DND-41 (cell line): ENCODE measurements around the gene BMPER.

ENCODE experiments used
- ATAC-seq: fragments of 200-7000 bp; cut with Tn5 transposase; 3 replicates; pipeline ENCODE4 v1.9.1; 2021; ENCODE audit warnings: low read depth; ENCODE audit not compliant: insufficient read depth
- DNase-seq: peaks from one replicate; pipeline ENCODE4 v3.0.0-alpha.2; 2020
- H2AFZ ChIP-seq: 2 replicates; pipeline ENCODE4 v1.6.0; 2012; ENCODE audit warnings: low read depth, low read length
- H3K27ac ChIP-seq: 2 replicates; pipeline ENCODE4 v1.5.1; 2012; ENCODE audit warnings: low read length, inconsistent platforms
- H3K27me3 ChIP-seq: fragments of 200-600 bp; sonication (generic); 2 replicates; pipeline ENCODE4 v1.6.0; 2012; ENCODE audit warnings: low read length, mild to moderate bottlenecking, inconsistent platforms; ENCODE audit not compliant: insufficient read depth, poor library complexity
- H3K36me3 ChIP-seq: 2 replicates; pipeline ENCODE4 v1.5.1; 2012; ENCODE audit warnings: low read length, inconsistent platforms; ENCODE audit not compliant: insufficient read depth
- H3K4me1 ChIP-seq: 2 replicates; pipeline ENCODE4 v1.5.1; 2012; ENCODE audit warnings: mild to moderate bottlenecking, low read length; ENCODE audit not compliant: insufficient read depth
- H3K4me2 ChIP-seq: 2 replicates; pipeline ENCODE4 v1.6.0; 2012; ENCODE audit warnings: mild to moderate bottlenecking, moderate library complexity, low read length, inconsistent platforms; ENCODE audit not compliant: insufficient read depth
- H3K4me3 ChIP-seq, 2 experiments: fragments of 200-600 bp in 1 of 2; shearing (Covaris generic) in 1 of 2; 2 replicates each; pipeline ENCODE4 v1.5.1; 2012 to 2016; ENCODE audit warnings: inconsistent platforms in 2 of 2, low read length in 2 of 2, mild to moderate bottlenecking in 2 of 2, low read depth in 1 of 2, moderate library complexity in 1 of 2
- H3K79me2 ChIP-seq: 2 replicates; pipeline ENCODE4 v1.6.0; 2012; ENCODE audit warnings: low read length, inconsistent platforms; ENCODE audit not compliant: insufficient read depth
- H3K9ac ChIP-seq: 2 replicates; pipeline ENCODE4 v1.6.0; 2012; ENCODE audit warnings: low read depth, mild to moderate bottlenecking, inconsistent platforms, low read length, moderate library complexity
- H3K9me3 ChIP-seq: 2 replicates; pipeline ENCODE4 v1.5.1; 2012; ENCODE audit warnings: low read length, moderate library complexity, mild to moderate bottlenecking, inconsistent platforms; ENCODE audit not compliant: insufficient read depth, severe bottlenecking
- H4K20me1 ChIP-seq: 2 replicates; pipeline ENCODE4 v1.6.0; 2012; ENCODE audit warnings: low read length; ENCODE audit not compliant: insufficient read depth
- CTCF ChIP-seq: IDR thresholded peaks from 2 replicates; pipeline ENCODE4 v1.5.1; 2012; ENCODE audit warnings: borderline replicate concordance, low read length, moderate library complexity, mild to moderate bottlenecking; ENCODE audit not compliant: poor library complexity, severe bottlenecking; ENCODE audit errors: extremely low read depth
- EZH2 ChIP-seq: IDR thresholded peaks from 3 replicates; pipeline ENCODE4 v1.6.1; 2012; ENCODE audit warnings: borderline replicate concordance, low read depth, mild to moderate bottlenecking, moderate library complexity, low read length, inconsistent platforms; ENCODE audit not compliant: severe bottlenecking

BMPER gene

DNA sequence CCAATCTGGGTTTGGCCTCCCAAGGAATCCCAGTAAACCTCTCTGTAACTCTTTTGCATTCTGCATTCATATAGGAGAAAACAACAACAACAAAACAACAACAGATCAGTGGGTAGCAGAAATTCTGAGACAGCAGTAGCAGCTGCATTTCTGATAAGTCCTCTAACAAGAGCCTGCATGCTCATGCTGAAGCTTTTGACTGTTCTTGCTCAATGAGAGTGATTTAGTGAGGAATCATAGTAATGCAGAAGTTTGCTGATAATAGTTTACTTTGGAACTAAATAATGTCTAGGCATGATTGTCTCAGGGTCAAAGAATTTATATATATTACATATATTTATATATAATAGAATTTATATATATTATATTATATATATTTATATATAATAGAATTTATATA is 35.2 kb downstream of the BMPER start:
- H3K4me2 ChIP-seq = no peak overlapping the region
- H3K79me2 ChIP-seq = no peaks in the 10 kb centered on the region
- H2AFZ ChIP-seq = no peak overlapping the region
- peaks cover 3% of the 10 kb centered on the region for H3K27me3 ChIP-seq
- H3K9me3 ChIP-seq = no peaks in the 10 kb centered on the region
- no peak overlapping the region for H3K4me3 ChIP-seq
- H4K20me1 ChIP-seq = no peaks in the 10 kb centered on the region
- no peak for DNase-seq
- H3K27ac ChIP-seq = no peak overlapping the region
- no peaks in the 10 kb centered on the region for H3K36me3 ChIP-seq
- TF ChIP-seq CTCF (no peak), EZH2 (no peak)
- no peaks in the 10 kb centered on the region for H3K4me1 ChIP-seq
- H3K9ac ChIP-seq = no peak overlapping the region
- no peak for ATAC-seq

DNA sequence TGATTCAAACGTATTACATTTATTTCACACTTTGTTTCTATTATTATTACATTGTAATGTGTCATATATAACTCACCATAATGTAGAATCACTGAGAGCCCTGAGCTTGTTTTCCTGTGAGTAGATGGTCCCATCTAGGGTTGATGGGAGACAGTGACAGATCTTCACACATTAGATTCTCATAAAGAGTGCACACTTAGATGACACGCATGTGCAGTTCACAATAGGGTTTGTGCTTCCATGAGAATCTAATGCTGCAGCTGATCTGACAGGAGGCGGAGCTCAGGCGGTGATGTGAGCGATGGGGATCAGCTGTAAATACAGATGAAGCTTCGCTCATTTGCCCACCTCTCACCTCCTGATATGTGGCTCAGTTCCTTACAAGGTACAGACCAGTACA is 36.1 kb downstream of the BMPER start:
- Histone ChIP-seq H3K4me1 (no peaks in the 10 kb centered on the region), H3K36me3 (no peaks in the 10 kb centered on the region)

GRCh38 chr7:33946094-33946699 is 40.9 kb downstream of the BMPER start:
- ATAC-seq = no peak
- Histone ChIP-seq H3K4me2 (no peak overlapping the region), H3K4me3 (no peak overlapping the region), H3K9ac (no peak overlapping the region), H4K20me1 (no peaks in the 10 kb centered on the region), H3K79me2 (no peaks in the 10 kb centered on the region), H3K27me3 (no peaks in the 10 kb centered on the region), H2AFZ (no peak overlapping the region), H3K4me1 (no peaks in the 10 kb centered on the region), H3K36me3 (no peaks in the 10 kb centered on the region), H3K9me3 (no peaks in the 10 kb centered on the region), H3K27ac (no peak overlapping the region)
- TF ChIP-seq CTCF (no peak), EZH2 (no peak)
- DNase-seq = no peak

More for the DNA sequence above, 36.1 kb downstream of the BMPER start:
- no peak for TF ChIP-seq EZH2
- Histone ChIP-seq H2AFZ (no peak overlapping the region), H4K20me1 (no peaks in the 10 kb centered on the region), H3K9me3 (no peaks in the 10 kb centered on the region), H3K79me2 (no peaks in the 10 kb centered on the region), H3K4me3 (no peak overlapping the region), H3K9ac (no peak overlapping the region), H3K27me3 (no peaks in the 10 kb centered on the region), H3K27ac (no peak overlapping the region), H3K4me2 (no peak overlapping the region)
- ATAC-seq (no peak), DNase-seq (no peak)

- no peak overlapping the region for H2AFZ ChIP-seq
- no peaks in the 10 kb centered on the region for H3K79me2 ChIP-seq
- DNase-seq = no peak
- no peaks in the 10 kb centered on the region for H3K9me3 ChIP-seq
- H3K27me3 ChIP-seq = no peaks in the 10 kb centered on the region
- no peak overlapping the region for H3K27ac ChIP-seq
- ATAC-seq = no peak
- H3K9ac ChIP-seq = no peak overlapping the region
- no peak overlapping the region for H3K4me3 ChIP-seq
- H3K36me3 ChIP-seq = no peaks in the 10 kb centered on the region
- no peak overlapping the region for H3K4me2 ChIP-seq
- no peaks in the 10 kb centered on the region for H4K20me1 ChIP-seq
- TF ChIP-seq EZH2 = no peak
- TF ChIP-seq CTCF = no peak
- H3K4me1 ChIP-seq = no peaks in the 10 kb centered on the region
These were observed 44.8 kb downstream of the BMPER start for GRCh38 chr7:33950047-33950714.
